Neutrophil (primary cell): ENCODE data around the gene PYCARD.

Source experiments
- H3K27ac ChIP-seq: fragments of 200-600 bp; sonication (generic); 2 replicates; pipeline ENCODE4 v1.5.1; 2016; ENCODE audit warnings: mild to moderate bottlenecking, moderate library complexity
- H3K27me3 ChIP-seq: fragments of 200-600 bp; sonication (generic); 2 replicates; pipeline ENCODE4 v1.6.0; 2016; ENCODE audit warnings: mild to moderate bottlenecking
- H3K36me3 ChIP-seq: fragments of 200-600 bp; sonication (generic); 2 replicates; pipeline ENCODE4 v1.5.1; 2017
- H3K4me1 ChIP-seq, 2 experiments: fragments of 200-600 bp in 1 of 2; sonication (generic) in 1 of 2; 1 replicate in 1 of 2; 2 replicates in 1 of 2; pipeline versions ENCODE4 v1.5.1 to v1.6.1; 2013 to 2016; ENCODE audit warnings: low read depth in 1 of 2, low read length in 1 of 2, mild to moderate bottlenecking in 1 of 2, moderate library complexity in 1 of 2; ENCODE audit not compliant: control insufficient read depth in 1 of 2, insufficient read depth in 1 of 2
- H3K4me3 ChIP-seq, 2 experiments: fragments of 200-600 bp in 1 of 2; sonication (generic) in 1 of 2; 1 replicate in 1 of 2; 2 replicates in 1 of 2; pipeline ENCODE4 v1.5.1; 2013 to 2016; ENCODE audit warnings: low read depth in 1 of 2, low read length in 1 of 2, mild to moderate bottlenecking in 1 of 2, moderate library complexity in 1 of 2
- H3K9me3 ChIP-seq: fragments of 200-600 bp; sonication (generic); 2 replicates; pipeline ENCODE4 v1.5.1; 2016
- TF ChIP-seq, protein P1 (sequence below): fragments of 200-600 bp; sonication (generic); IDR thresholded peaks from 2 replicates; pipeline ENCODE4 v1.5.1; 2016; ENCODE audit warnings: antibody characterized with exemption

The PYCARD gene

GRCh38 chr16:31243734-31244670, 41.4 kb upstream of the PYCARD start:
- TF ChIP-seq, protein P1, sequence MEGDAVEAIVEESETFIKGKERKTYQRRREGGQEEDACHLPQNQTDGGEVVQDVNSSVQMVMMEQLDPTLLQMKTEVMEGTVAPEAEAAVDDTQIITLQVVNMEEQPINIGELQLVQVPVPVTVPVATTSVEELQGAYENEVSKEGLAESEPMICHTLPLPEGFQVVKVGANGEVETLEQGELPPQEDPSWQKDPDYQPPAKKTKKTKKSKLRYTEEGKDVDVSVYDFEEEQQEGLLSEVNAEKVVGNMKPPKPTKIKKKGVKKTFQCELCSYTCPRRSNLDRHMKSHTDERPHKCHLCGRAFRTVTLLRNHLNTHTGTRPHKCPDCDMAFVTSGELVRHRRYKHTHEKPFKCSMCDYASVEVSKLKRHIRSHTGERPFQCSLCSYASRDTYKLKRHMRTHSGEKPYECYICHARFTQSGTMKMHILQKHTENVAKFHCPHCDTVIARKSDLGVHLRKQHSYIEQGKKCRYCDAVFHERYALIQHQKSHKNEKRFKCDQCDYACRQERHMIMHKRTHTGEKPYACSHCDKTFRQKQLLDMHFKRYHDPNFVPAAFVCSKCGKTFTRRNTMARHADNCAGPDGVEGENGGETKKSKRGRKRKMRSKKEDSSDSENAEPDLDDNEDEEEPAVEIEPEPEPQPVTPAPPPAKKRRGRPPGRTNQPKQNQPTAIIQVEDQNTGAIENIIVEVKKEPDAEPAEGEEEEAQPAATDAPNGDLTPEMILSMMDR: no peak
- H3K9me3 ChIP-seq: no peaks in the 10 kb centered on the region
- H3K27ac ChIP-seq: peak overlapping the region; percentile 84
- H3K27me3 ChIP-seq: no peaks in the 10 kb centered on the region
- peak overlapping the region; percentile 30 to 34 for H3K4me3 ChIP-seq
- H3K4me1 ChIP-seq: peaks cover 35 to 36% of the 10 kb centered on the region in 2 experiments
- no peaks in the 10 kb centered on the region for H3K36me3 ChIP-seq

- Histone ChIP-seq H3K9me3 (no peaks in the 10 kb centered on the region), H3K36me3 (no peaks in the 10 kb centered on the region), H3K27ac (peak overlapping the region; percentile 84), H3K4me3 (no peak overlapping the region), H3K4me1 (peaks cover 35 to 36% of the 10 kb centered on the region in 2 experiments), H3K27me3 (no peaks in the 10 kb centered on the region)
- TF ChIP-seq, protein P1: no peak
Observed at GRCh38 chr16:31242206-31242605, 39.6 kb upstream of the PYCARD start.

DNA sequence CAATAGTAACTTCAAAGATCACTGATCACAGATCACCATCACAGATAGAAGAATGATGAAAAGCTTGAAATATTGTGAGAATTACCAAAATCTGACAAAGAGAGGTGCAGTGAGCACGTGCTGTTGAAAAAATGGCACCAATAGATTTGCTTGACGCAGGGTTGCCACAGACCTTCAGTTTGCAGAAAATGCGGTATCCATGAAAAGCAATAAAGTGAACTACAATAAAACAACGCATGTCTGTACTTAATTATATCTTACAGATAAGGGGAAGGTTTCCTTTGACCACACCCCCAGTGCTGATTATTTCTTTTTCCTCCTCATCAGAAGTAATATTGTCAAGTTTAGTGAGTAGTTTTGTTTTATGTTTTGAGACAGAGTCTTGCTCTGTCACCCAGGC, 35.5 kb upstream of the PYCARD start:
- no peaks in the 10 kb centered on the region for H3K9me3 ChIP-seq
- H3K27ac ChIP-seq: no peak overlapping the region
- TF ChIP-seq, protein P1: no peak
- no peak overlapping the region for H3K4me3 ChIP-seq
- no peaks in the 10 kb centered on the region for H3K27me3 ChIP-seq
- peaks cover 16 to 19% of the 10 kb centered on the region in 2 experiments for H3K4me1 ChIP-seq
- no peaks in the 10 kb centered on the region for H3K36me3 ChIP-seq

GRCh38 chr16:31229501-31229900, 26.9 kb upstream of the PYCARD start:
- TF ChIP-seq, protein P1: no peak
- H3K9me3 ChIP-seq: no peaks in the 10 kb centered on the region
- H3K27me3 ChIP-seq: no peaks in the 10 kb centered on the region
- no peaks in the 10 kb centered on the region for H3K4me1 ChIP-seq
- no peak overlapping the region for H3K4me3 ChIP-seq
- H3K27ac ChIP-seq: no peak overlapping the region
- H3K36me3 ChIP-seq: no peaks in the 10 kb centered on the region

DNA sequence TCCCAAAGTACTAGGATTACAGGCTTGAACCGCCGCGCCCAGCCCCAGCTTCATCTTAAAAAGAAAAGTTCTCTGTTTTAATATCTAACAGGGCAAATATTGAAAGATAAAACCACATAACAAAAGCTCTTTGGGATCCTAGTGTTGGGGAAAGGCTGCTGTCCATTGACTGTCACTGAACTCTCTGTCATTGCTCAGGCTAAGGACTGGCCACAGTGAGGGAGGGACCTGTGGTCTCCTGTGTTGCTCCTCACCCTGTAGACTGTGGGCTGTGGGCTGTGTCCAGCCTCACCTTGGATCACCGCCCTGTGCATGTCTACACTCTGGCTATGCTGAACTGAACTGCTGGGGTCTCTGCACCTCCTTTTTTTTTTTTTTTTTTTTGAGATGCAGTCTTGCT, 25.6 kb upstream of the PYCARD start:
- no peaks in the 10 kb centered on the region for H3K27me3 ChIP-seq
- H3K36me3 ChIP-seq: no peaks in the 10 kb centered on the region
- TF ChIP-seq, protein P1: no peak
- no peaks in the 10 kb centered on the region for H3K9me3 ChIP-seq
- H3K4me1 ChIP-seq: no peaks in the 10 kb centered on the region
- H3K27ac ChIP-seq: no peak overlapping the region
- no peak overlapping the region for H3K4me3 ChIP-seq
